GM15510 (cell line): Measurements from ENCODE around the gene PKHD1.

Experiments
- POLR2A ChIP-seq: IDR thresholded peaks from 3 replicates; pipeline ENCODE4 v1.6.1; 2011; ENCODE audit warnings: borderline replicate concordance; ENCODE audit not compliant: insufficient read length; ENCODE audit errors: extremely low read depth

PKHD1 gene

DNA sequence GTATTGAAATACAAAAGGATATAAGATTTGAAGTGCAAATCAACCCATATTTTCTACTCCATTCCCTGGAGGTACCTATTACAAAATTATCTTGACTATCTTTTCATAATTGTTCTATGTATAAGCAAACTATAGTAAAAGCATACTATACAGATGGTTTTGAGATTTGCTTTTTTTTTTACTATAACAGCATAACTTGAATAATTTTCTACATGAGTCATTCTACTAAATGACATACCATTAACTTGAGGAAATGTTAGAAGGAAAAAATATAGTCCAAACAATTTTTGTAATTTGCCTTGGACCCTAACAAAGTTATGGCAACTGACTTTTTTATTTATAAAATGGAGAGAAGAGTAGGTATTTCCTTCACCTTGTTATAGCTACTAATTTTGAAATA is 472.7 kb downstream of the PKHD1 start:
- no peak for TF ChIP-seq POLR2A

DNA sequence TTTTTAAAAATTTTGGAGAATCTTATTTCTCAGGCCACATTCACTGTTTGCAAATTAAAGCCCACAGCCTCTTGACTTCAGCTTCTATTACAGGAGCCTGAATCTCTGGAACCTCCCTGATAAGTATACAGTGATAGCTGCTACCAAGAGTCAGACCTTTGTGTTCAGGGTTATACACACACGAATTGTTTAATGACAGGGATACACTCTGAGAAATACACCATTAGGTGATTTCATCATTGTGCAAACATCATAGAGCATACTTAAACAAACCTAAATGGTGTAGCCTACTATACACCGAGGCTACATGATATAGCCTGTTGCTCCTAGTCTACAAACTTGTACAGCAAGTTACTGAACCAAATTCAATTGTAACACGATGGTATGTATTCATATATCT is 473.9 kb downstream of the PKHD1 start:
- no peak for TF ChIP-seq POLR2A

- TF ChIP-seq POLR2A, result no peak
Measured at GRCh38 chr6:51608932-51609331, 478.5 kb downstream of the PKHD1 start.

GRCh38 chr6:51608383-51608782 is 479.0 kb downstream of the PKHD1 start:
- no peak for TF ChIP-seq POLR2A

- TF ChIP-seq POLR2A, result no peak
Measured at GRCh38 chr6:51600514-51600913, 486.9 kb downstream of the PKHD1 start.

- TF ChIP-seq POLR2A, result no peak
Measured at GRCh38 chr6:51598171-51598570, 489.2 kb downstream of the PKHD1 start.

- no peak for TF ChIP-seq POLR2A
Measured at GRCh38 chr6:51594981-51595380, 492.4 kb downstream of the PKHD1 start.

DNA sequence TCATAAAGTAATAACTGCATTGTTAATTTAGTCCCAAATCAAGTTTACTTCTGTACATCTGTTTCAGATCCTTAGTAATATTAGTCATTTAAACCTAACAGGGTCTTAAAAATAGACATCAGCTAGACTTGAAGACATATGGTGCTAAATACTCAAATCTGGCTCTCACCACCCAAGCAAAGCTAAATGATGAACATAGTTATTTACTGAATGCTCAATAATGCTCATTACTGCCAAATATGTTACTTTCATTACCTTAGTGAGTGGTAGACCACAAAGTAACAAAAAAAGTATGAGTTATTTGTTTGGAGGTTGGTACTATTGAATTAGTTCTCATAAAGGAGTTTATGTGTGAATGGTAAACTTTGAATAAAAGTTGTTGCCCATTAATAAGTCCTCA is 502.1 kb downstream of the PKHD1 start:
- no peak for TF ChIP-seq POLR2A

DNA sequence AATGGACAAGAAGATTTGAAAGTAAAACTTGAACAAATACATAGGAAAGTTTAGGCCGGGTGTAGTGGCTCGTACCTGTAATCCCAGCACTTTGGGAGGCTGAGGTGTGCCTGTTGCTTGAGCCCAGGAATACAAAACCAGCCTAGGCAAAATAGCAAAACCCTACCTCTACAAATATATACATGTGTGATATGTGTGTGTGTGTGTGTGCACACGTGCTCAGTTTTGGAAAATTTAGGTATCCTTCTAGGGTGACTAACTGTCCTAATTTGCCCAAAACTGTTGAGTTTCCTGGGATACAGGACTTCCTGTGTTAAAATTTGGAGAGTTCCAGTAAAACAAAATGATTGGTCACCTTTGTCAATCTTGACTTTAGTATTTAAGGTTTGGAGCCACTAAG is 503.2 kb downstream of the PKHD1 start:
- no peak for TF ChIP-seq POLR2A

DNA sequence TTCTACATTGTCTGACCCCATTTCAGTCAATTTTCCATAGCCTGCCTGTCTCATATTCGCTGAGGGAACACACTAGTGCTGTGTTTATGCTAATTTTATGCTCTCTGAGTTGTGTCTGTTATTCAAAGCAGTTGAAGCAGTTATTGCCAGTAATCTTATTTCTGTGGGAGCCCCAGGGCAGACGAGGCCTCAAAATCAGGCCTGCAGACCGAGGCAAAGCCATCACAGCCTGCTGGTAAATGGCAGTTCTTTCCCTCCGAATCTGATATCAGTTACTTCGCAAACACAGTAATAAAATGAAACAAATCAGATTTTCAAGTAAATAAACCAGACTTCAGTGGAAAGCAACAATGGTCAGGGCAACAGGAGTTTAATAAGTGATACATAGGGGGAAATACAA is 508.4 kb downstream of the PKHD1 start:
- no peak for TF ChIP-seq POLR2A

GRCh38 chr6:51578362-51578761 is 509.1 kb downstream of the PKHD1 start:
- no peak for TF ChIP-seq POLR2A

DNA sequence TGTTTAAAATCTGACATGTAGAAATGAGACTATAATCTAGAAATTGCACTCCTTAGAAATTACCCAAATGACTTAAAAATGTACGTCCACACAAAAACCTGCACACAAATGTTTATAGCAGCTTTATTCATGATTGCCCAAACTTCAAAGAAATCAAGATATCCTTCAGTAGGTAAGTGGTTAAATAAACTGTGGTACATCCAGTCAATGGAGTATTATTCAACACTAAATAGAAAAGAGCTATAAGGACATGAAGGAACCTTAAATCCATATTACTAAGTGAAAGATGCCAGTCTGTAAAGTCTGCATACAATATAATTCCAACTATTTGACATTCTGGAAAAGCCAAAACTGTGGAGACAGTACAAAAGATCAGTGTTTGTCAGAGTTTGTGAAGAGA is 513.4 kb downstream of the PKHD1 start:
- no peak for TF ChIP-seq POLR2A

DNA sequence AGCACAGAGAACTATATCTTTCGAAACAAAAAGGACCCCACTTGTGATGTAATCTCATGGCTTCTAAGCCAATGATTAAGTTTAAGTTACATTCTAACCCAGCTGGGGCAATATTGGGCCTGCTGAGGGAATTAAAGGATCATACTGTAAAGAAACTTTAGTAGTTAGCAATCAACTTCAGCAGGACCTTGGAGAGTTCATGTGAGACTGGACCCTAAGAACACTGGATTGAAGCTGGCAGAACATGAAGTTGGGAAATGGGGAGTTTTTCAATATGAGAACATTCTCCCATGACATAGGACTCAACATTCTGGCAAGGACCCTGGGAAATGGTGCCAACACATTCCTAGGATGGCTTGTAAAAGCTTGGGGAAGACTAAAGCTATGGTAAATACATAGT is 516.2 kb downstream of the PKHD1 start:
- no peak for TF ChIP-seq POLR2A

- TF ChIP-seq POLR2A, result no peak
Measured at GRCh38 chr6:51570168-51570921, 517.1 kb downstream of the PKHD1 start.

GRCh38 chr6:51569594-51569993 is 517.8 kb downstream of the PKHD1 start:
- no peak for TF ChIP-seq POLR2A

GRCh38 chr6:51568771-51569170 is 518.6 kb downstream of the PKHD1 start:
- TF ChIP-seq POLR2A, result no peak

DNA sequence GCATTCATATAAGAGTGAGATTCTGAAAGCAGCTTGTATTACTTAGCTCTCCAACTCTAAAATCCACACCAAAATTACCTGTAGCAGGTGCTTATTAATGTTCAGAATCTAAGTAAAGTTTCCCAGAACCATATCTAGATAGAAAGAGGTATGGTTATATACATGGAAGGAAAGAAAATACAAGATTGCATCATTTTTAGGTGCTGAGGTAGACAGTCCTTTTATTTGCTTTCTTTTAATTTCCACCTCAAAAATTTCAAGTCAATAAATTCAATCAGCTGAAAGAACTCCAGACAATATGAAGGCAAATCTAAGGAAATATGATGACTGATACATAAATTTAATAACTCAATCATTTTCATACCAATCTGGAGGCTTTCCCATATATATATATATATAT is 521.9 kb downstream of the PKHD1 start:
- TF ChIP-seq POLR2A, result no peak
